ENCODE data around the gene DMD.
"Not testable (repeated sequence)": the region's sequence is repeated elsewhere in the genome, so short reads cannot be mapped to it uniquely, and the experiment has no call there.

The DMD gene

GRCh38 chrX:33211356-33212260, at the start of gene DMD:
Gene DMD (minus strand): TSS chrX:33211549. CDS start chrX:33211312, 237 bp downstream.
- DNase-seq: no peak

- DNase-seq: no peak
These were observed 41.0 kb upstream of the DMD start for GRCh38 chrX:33252306-33252825.

GRCh38 chrX:33218819-33219218, 7.5 kb upstream of the DMD start:
- DNase-seq: no peak

GRCh38 chrX:33210156-33210555, 1.2 kb downstream of the DMD start:
- no peak for DNase-seq

- no peak for DNase-seq
These were observed 4.3 kb downstream of the DMD start for GRCh38 chrX:33207056-33207455.

GRCh38 chrX:33205321-33205720, 6.0 kb downstream of the DMD start:
- DNase-seq: no peak

- no peak for DNase-seq
These were observed 6.5 kb downstream of the DMD start for GRCh38 chrX:33204889-33205288.

GRCh38 chrX:33198561-33199279, 12.6 kb downstream of the DMD start:
- no peak for DNase-seq

GRCh38 chrX:33195698-33196097, 15.7 kb downstream of the DMD start:
- no peak for DNase-seq

- no peak for DNase-seq
These were observed 16.4 kb downstream of the DMD start for GRCh38 chrX:33194876-33195433.

GRCh38 chrX:33194289-33194688, 17.1 kb downstream of the DMD start:
- DNase-seq: no peak

- DNase-seq: no peak
These were observed 21.3 kb downstream of the DMD start for GRCh38 chrX:33190016-33190415.

- DNase-seq: no peak
These were observed 22.5 kb downstream of the DMD start for GRCh38 chrX:33188881-33189280.

- no peak for DNase-seq
These were observed 23.1 kb downstream of the DMD start for GRCh38 chrX:33188286-33188685.

- DNase-seq: not testable (repeated sequence)
These were observed 26.5 kb downstream of the DMD start for GRCh38 chrX:33184803-33185202.

GRCh38 chrX:33183361-33183760, 28.0 kb downstream of the DMD start:
- DNase-seq: peak in 1 of 2 experiments; percentile 36

GRCh38 chrX:33178690-33179089, 32.7 kb downstream of the DMD start:
- no peak for DNase-seq

- no peak for DNase-seq
These were observed 33.1 kb downstream of the DMD start for GRCh38 chrX:33178218-33178617.

GRCh38 chrX:33175201-33175600, 36.1 kb downstream of the DMD start:
- DNase-seq: no peak

- no peak for DNase-seq
These were observed 40.3 kb downstream of the DMD start for GRCh38 chrX:33171041-33171440.

GRCh38 chrX:33161829-33162228, 49.5 kb downstream of the DMD start:
- no peak for DNase-seq

- DNase-seq: no peak
These were observed 51.1 kb downstream of the DMD start for GRCh38 chrX:33160273-33160672.

GRCh38 chrX:33156152-33156726, 55.1 kb downstream of the DMD start:
- DNase-seq: no peak

Measured in NCI-H2081 (cell line).